K562 (cell line): ENCODE data around the gene KCNJ5. TPM values are rescaled to one million over a fixed set of nuclear protein-coding genes. Genes with fewer than 3 reads are reported as not detected.
A peak's percentile ranks its signal among the peaks of the same experiment; 100 is the strongest.

Source experiments
- ATAC-seq: fragments of 200-7000 bp; cut with Tn5 transposase; 3 replicates; pipeline ENCODE4 v1.9.1; 2020; ENCODE audit warnings: moderate library complexity
- BruUV-seq: library from RNA; stranded (reverse); fragments of 400-500 nt; replicated peaks from 2 replicates; lab custom pipeline; 2021; lab: Mats Ljungman, UMichigan
- CTCF ChIA-PET: fragments of 300-600 bp; formaldehyde crosslinking; extraction: SDS; loops from one replicate; lab custom pipeline; 2021; ENCODE audit warnings: low intra/inter-chr PET ratio; lab: Yijun Ruan, JAX
- POLR2A ChIA-PET: fragments of 300-600, 350-650 bp; sonication (Branson Sonifier 250); formaldehyde crosslinking; extraction: SDS; loops from one replicate; lab custom pipeline; 2021; ENCODE audit warnings: antibody characterized with exemption, inconsistent platforms; lab: Yijun Ruan, JAX
- DNase-seq, 4 experiments: peaks; one replicate each; pipeline versions ENCODE4 v3.0.0 to v3.0.0-alpha.2; 2011 to 2018; ENCODE audit warnings: low spot score in 3 of 4, mixed read lengths in 3 of 4; ENCODE audit errors: extremely low read depth in 1 of 4
- FAIRE-seq: peaks from 2 replicates; lab custom pipeline; 2011; peaks lifted over from hg19 to GRCh38; lab: Jason Lieb, UNC
- H2AFZ ChIP-seq: 2 replicates; pipeline ENCODE4 v1.6.0; 2011; ENCODE audit warnings: low read depth, low read length, control low read depth, inconsistent platforms
- H3K27ac ChIP-seq: fragments of 200-600 bp; 3 replicates; pipeline ENCODE4 v1.8.0; 2011; ENCODE audit warnings: low read depth, mild to moderate bottlenecking, control low read depth, inconsistent platforms, low read length, moderate library complexity, mixed read lengths; ENCODE audit errors: extremely low read depth
- H3K27me3 ChIP-seq, 2 experiments: fragments of 300-600 bp in 1 of 2; 2 replicates in 1 of 2; 3 replicates in 1 of 2; pipeline versions ENCODE4 v1.6.0 to v1.8.0; 2011; ENCODE audit warnings: inconsistent platforms in 2 of 2, low read length in 2 of 2, mild to moderate bottlenecking in 1 of 2, mixed read lengths in 1 of 2, moderate library complexity in 1 of 2; ENCODE audit not compliant: control insufficient read depth in 2 of 2, insufficient read depth in 2 of 2
- H3K36me3 ChIP-seq: fragments of 300-600 bp; 3 replicates; pipeline ENCODE4 v1.8.0; 2011; ENCODE audit warnings: mild to moderate bottlenecking, low read length, inconsistent platforms; ENCODE audit not compliant: control insufficient read depth, insufficient read depth
- H3K4me1 ChIP-seq, 2 experiments: fragments of 200-600 bp in 1 of 2; replicated peaks in 1 of 2; 2 replicates in 1 of 2; 3 replicates in 1 of 2; pipeline versions ENCODE4 v1.5.1 to v1.8.0; 2011; ENCODE audit warnings: inconsistent platforms in 2 of 2, low read length in 2 of 2, mild to moderate bottlenecking in 1 of 2, mixed read lengths in 1 of 2, moderate library complexity in 1 of 2; ENCODE audit not compliant: control insufficient read depth in 2 of 2, insufficient read depth in 2 of 2
- H3K4me2 ChIP-seq: 2 replicates; pipeline ENCODE4 v1.6.1; 2011; ENCODE audit warnings: low read length, control low read depth, inconsistent platforms, mixed read lengths; ENCODE audit not compliant: insufficient read depth
- H3K4me3 ChIP-seq: fragments of 200-600 bp; sonication (generic), shearing (Covaris generic); 2 replicates; pipeline ENCODE4 v1.5.1; 2016; ENCODE audit warnings: control low read depth, inconsistent platforms
- H3K79me2 ChIP-seq: fragments of 200-600 bp; 3 replicates; pipeline ENCODE4 v1.8.0; 2011; ENCODE audit warnings: low read length, inconsistent platforms; ENCODE audit not compliant: control insufficient read depth, insufficient read depth
- H3K9ac ChIP-seq, 2 experiments: 2 replicates each; pipeline versions ENCODE4 v1.6.0 to v1.6.1; 2011; ENCODE audit warnings: low read depth in 2 of 2, low read length in 2 of 2, control low read depth in 1 of 2, inconsistent platforms in 1 of 2, mild to moderate bottlenecking in 1 of 2, mixed read lengths in 1 of 2; ENCODE audit not compliant: insufficient read depth in 1 of 2
- H3K9me1 ChIP-seq: one replicate; pipeline ENCODE4 v1.6.0; 2011; ENCODE audit warnings: inconsistent platforms, mild to moderate bottlenecking, low read length, moderate library complexity; ENCODE audit not compliant: control insufficient read depth, insufficient read depth
- H3K9me3 ChIP-seq: replicated peaks from 2 replicates; pipeline ENCODE4 v1.5.1; 2011; ENCODE audit warnings: low read depth, low read length, inconsistent platforms; ENCODE audit not compliant: control insufficient read depth, insufficient read depth
- H4K20me1 ChIP-seq: replicated peaks from 2 replicates; pipeline ENCODE4 v1.6.1; 2011; ENCODE audit warnings: low read length, inconsistent platforms, mixed read lengths; ENCODE audit not compliant: control insufficient read depth, insufficient read depth
- ADNP ChIP-seq: fragments of 200-800 bp; sonication (Bioruptor generic); IDR thresholded peaks from 2 replicates; pipeline ENCODE4 v1.6.1; 2016; ENCODE audit warnings: missing genetic modification characterization, missing compliant biosample characterization
- ATF4 ChIP-seq: fragments of 450-650 bp; formaldehyde crosslinking; IDR thresholded peaks from 2 replicates; pipeline ENCODE4 v1.4.0; 2022; ENCODE audit warnings: mild to moderate bottlenecking, moderate library complexity
- BACH1 ChIP-seq: fragments of 200-800 bp; sonication (Bioruptor generic); IDR thresholded peaks from 2 replicates; pipeline ENCODE4 v1.6.1; 2016; ENCODE audit warnings: missing genetic modification characterization, missing compliant biosample characterization
- CHAMP1 ChIP-seq: fragments of 450-650 bp; IDR thresholded peaks from 2 replicates; pipeline ENCODE4 v1.6.1; 2016; ENCODE audit warnings: mild to moderate bottlenecking
- MCM3 ChIP-seq: fragments of 450-650 bp; IDR thresholded peaks from 2 replicates; pipeline ENCODE4 v1.6.1; 2016
- MED1 ChIP-seq: sonication (generic); formaldehyde crosslinking; IDR thresholded peaks from 2 replicates; pipeline ENCODE4 v1.8.1; 2023; ENCODE audit warnings: missing genetic modification reagents, borderline replicate concordance
- NCOR1 ChIP-seq: fragments of 450-650 bp; IDR thresholded peaks from 2 replicates; pipeline ENCODE4 v1.6.1; 2016; ENCODE audit warnings: mild to moderate bottlenecking, moderate library complexity
- NRF1 ChIP-seq, 2 experiments: fragments of 450-650 bp; IDR thresholded peaks in 1 of 2; conservative IDR thresholded peaks in 1 of 2; 2 replicates each; pipeline ENCODE4 v1.6.1; 2014; ENCODE audit warnings: mild to moderate bottlenecking in 2 of 2
- RBM25 ChIP-seq: fragments of 200-400 bp; formaldehyde crosslinking; IDR thresholded peaks from 2 replicates; pipeline ENCODE4 v1.6.1; 2018; ENCODE audit warnings: low read length, low read depth, moderate library complexity; ENCODE audit not compliant: severe bottlenecking
- ZNF165 ChIP-seq: fragments of 250-450 bp; sonication (Bioruptor Pico); IDR thresholded peaks from 2 replicates; pipeline ENCODE4 v1.4.0; 2020; ENCODE audit warnings: borderline replicate concordance
- WGBS: fragments of 100-300 bp; shearing (Covaris generic); methylation state at CpG from one replicate; pipeline ENCODE4 v1.1.6; 2016; ENCODE audit warnings: low coverage, mixed read lengths; ENCODE audit not compliant: insufficient coverage; ENCODE audit errors: missing lambda C conversion rate; 5-methylcytosine and 5-hydroxymethylcytosine counted together
- in situ Hi-C: fragments of 300-500 bp; cut with MboI; formaldehyde crosslinking; loops from 4 replicates; pipeline ENCODE4 v1.15.0; 2018; ENCODE audit warnings: inconsistent platforms, mixed read lengths
- intact Hi-C: fragments of 100-400 bp; cut with micrococcal nuclease; formaldehyde crosslinking; loops from 2 replicates; pipeline ENCODE4 v1.14.2; 2022
- polyA plus RNA-seq, 8 experiments: library from polyadenylated mRNA; depleted of rRNA in 4 of 8; stranded (reverse) in 5 of 8; unstranded in 3 of 8; fragments of >200 nt; fragmentation: Nextera tagmentation in 2 of 8; fragmentation: Illumina TruSeq in 1 of 8; extraction: Ambion mirVana in 2 of 8; extraction: Trizol in 1 of 8; gene quantifications; 2 replicates each; pipeline versions ENCODE4 v1.2.1 to v1.2.3, GENCODE V29; 2011 to 2014; ENCODE audit warnings: inconsistent platforms in 1 of 8, missing spikeins in 1 of 8
- total RNA-seq, 7 experiments: library from RNA; depleted of rRNA in 6 of 7; stranded (reverse); fragments of >200 nt in 6 of 7; fragmentation: Illumina TruSeq in 2 of 7; extraction: Trizol in 2 of 7; gene quantifications; 2 replicates each; pipeline versions ENCODE4 v1.2.1 to v1.2.3, GENCODE V29; 2011 to 2021; ENCODE audit warnings: low replicate concordance in 1 of 7
- TF ChIP-seq, protein P1 (sequence below): sonication (generic); IDR thresholded peaks from 2 replicates; pipeline ENCODE4 v1.6.1; 2016

The KCNJ5 gene
- total and polyA plus RNA-seq, 9 of the 15 experiments (the other 6 are each of a cell fraction or from before 2014, with no cell fraction given): 0.04 TPM; not detected in 8

- WGBS: under 1% methylated on average over 13 of the region's 13 CpGs
- CTCF ChIA-PET: no interaction called here
- H3K79me2 ChIP-seq: no peaks in the 10 kb centered on the region
- H3K9me1 ChIP-seq: no peaks in the 10 kb centered on the region
- H3K36me3 ChIP-seq: no peaks in the 10 kb centered on the region
- H4K20me1 ChIP-seq: no peaks in the 10 kb centered on the region; the same call in 1 of the 2 replicates
- no peak overlapping the region for H3K9ac ChIP-seq
- BruUV-seq: no TSS peak
- no peak overlapping the region for H3K4me2 ChIP-seq
- no peak overlapping the region for H2AFZ ChIP-seq
- no peak for DNase-seq
- no peak for FAIRE-seq
- peaks cover 11 to 27% of the 10 kb centered on the region in 2 experiments; a peak in 4 of 5 replicates for H3K27me3 ChIP-seq
- POLR2A ChIA-PET: no interaction called here
- H3K9me3 ChIP-seq: no peaks in the 10 kb centered on the region
- no peak overlapping the region for H3K27ac ChIP-seq
- peaks cover 0 to 5% of the 10 kb centered on the region in 2 experiments; a peak in 2 of 5 replicates for H3K4me1 ChIP-seq
- no peak overlapping the region for H3K4me3 ChIP-seq
- intact Hi-C loops: no loop called here
- in situ Hi-C loops: loop anchor here (25.0 kb wide), 1 partner anchor 414 kb away; no protein-coding TSS in a partner anchor
- peak; percentile 45 for TF ChIP-seq RBM25
- no peak for TF ChIP-seq BACH1 (tag)
- ATAC-seq: no peak
Observed at GRCh38 chr11:128898580-128899344, 7.6 kb downstream of the KCNJ5 start.

DNA sequence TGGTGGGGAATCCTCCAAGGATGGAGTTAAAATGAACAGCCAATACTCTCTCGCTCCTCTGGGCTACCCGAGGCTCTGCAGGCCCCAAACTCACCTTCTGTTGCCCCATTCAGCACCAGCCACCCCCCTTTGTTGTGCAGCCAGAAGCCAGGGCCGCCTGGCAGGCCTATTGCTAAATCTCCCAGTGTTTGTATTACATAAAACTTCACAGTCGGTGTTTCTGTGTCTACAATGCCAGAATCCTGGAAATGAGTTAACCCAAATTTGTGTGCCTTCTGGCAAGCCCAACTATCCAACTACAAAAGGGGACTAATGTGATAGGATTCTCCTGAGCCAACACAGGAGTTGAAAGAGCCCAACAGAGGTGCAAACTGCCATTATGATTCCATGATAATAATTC, 9.3 kb downstream of the KCNJ5 start:
- H3K4me1 ChIP-seq: 0 out of 5 replicates have a peak, but pooled peaks cover 0 to 3% of the 10 kb centered on the region in 2 experiments
- POLR2A ChIA-PET: no interaction called here
- no peak overlapping the region for H3K9ac ChIP-seq
- H2AFZ ChIP-seq: no peak overlapping the region
- no peaks in the 10 kb centered on the region for H3K79me2 ChIP-seq
- in situ Hi-C loops (no loop called here), intact Hi-C loops (no loop called here)
- FAIRE-seq (no peak), DNase-seq (no peak), ATAC-seq (no peak)
- H3K9me3 ChIP-seq: no peaks in the 10 kb centered on the region
- H3K27me3 ChIP-seq: peaks cover 11 to 36% of the 10 kb centered on the region in 2 experiments; a peak in 4 of 5 replicates
- 0% methylated on average over 4 of the region's 4 CpGs for WGBS
- no peak overlapping the region for H3K4me3 ChIP-seq
- no TSS peak for BruUV-seq
- no peaks in the 10 kb centered on the region; the same call in 1 of the 2 replicates for H4K20me1 ChIP-seq
- no peak overlapping the region for H3K4me2 ChIP-seq
- CTCF ChIA-PET: no interaction called here
- no peak overlapping the region for H3K27ac ChIP-seq
- no peaks in the 10 kb centered on the region for H3K36me3 ChIP-seq
- H3K9me1 ChIP-seq: no peaks in the 10 kb centered on the region
- TF ChIP-seq ATF4 (CRISPR knock-in tag) (no peak), MCM3 (no peak), NRF1 (conservative IDR thresholded peaks at IDR 0.05 in 1 of 2, IDR thresholded peaks at IDR 0.05 in 1 of 2) (no peak), MED1 (CRISPR knock-in tag) (no peak), ZNF165 (no peak), CHAMP1 (no peak), NCOR1 (no peak), ADNP (tag) (no peak)
- TF ChIP-seq, protein P1, sequence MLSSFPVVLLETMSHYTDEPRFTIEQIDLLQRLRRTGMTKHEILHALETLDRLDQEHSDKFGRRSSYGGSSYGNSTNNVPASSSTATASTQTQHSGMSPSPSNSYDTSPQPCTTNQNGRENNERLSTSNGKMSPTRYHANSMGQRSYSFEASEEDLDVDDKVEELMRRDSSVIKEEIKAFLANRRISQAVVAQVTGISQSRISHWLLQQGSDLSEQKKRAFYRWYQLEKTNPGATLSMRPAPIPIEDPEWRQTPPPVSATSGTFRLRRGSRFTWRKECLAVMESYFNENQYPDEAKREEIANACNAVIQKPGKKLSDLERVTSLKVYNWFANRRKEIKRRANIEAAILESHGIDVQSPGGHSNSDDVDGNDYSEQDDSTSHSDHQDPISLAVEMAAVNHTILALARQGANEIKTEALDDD: no peak
